ENCODE results near the gene SRRM4. TPM values are rescaled to one million over a fixed set of nuclear protein-coding genes. Genes with fewer than 3 reads are reported as not detected.

Gene SRRM4
- polyA plus RNA-seq, 1 donor from 2014 or later, result 9.9 TPM

GRCh38 chr12:119100933-119101332 is 119.6 kb downstream of the SRRM4 start:
- TF ChIP-seq EP300 (conservative IDR thresholded peaks at IDR 0.05; ENCODE audit: poor library complexity, severe bottlenecking), result no peak
- TF ChIP-seq CTCF (IDR thresholded peaks at IDR 0.05; ENCODE audit: poor library complexity, severe bottlenecking), result no peak
- TF ChIP-seq RAD21 (conservative IDR thresholded peaks at IDR 0.05), result no peak
- no peak for TF ChIP-seq POLR2AphosphoS5 (IDR thresholded peaks at IDR 0.05)
- no peak for TF ChIP-seq EZH2 (IDR thresholded peaks at IDR 0.05; ENCODE audit: borderline replicate concordance, insufficient read depth, low read length, poor library complexity, severe bottlenecking)
- Histone ChIP-seq H3K9me2 (ENCODE audit: insufficient read depth, low read length) (no peaks in the 10 kb centered on the region), H2AFZ (ENCODE audit: low read depth, low read length) (no peak overlapping the region), H3K27me3 (ENCODE audit: insufficient read depth, low read depth, low read length) (no peaks in the 10 kb centered on the region), H3K9ac (ENCODE audit: low read length) (no peak overlapping the region), H3K4me2 (ENCODE audit: low read length) (no peak overlapping the region), H3K4me3 (ENCODE audit: low read length) (no peak overlapping the region), H3K27ac (ENCODE audit: low read length) (no peak overlapping the region), H4K20me1 (ENCODE audit: insufficient read depth) (no peaks in the 10 kb centered on the region), H3K79me2 (replicated peaks; ENCODE audit: insufficient read depth, low read length) (no peaks in the 10 kb centered on the region), H3K36me3 (ENCODE audit: insufficient read depth, low read length) (no peaks in the 10 kb centered on the region), H3K9me3 (ENCODE audit: low read length) (no peaks in the 10 kb centered on the region), H3F3A (ENCODE audit: insufficient read depth, low read length, poor library complexity, severe bottlenecking) (no peaks in the 10 kb centered on the region)

DNA sequence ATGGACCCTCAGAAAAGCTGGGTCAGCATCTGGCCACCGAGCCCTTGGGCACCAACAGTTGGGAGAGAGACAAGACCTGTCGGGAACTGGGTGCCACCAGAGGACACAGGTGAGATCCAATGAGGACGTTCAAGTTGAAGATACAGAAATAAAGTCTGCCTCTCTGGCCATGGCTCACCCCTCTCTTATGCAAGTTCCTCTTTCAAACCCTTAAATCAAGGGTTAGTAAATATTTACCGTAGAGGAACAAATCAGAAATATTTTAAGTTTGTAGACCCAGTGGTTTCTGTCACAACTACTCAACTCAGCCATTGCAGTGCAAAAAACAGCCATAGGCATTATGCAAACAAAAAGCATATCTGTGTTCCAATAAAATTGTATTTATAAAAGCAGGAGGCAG is 120.9 kb downstream of the SRRM4 start:
- H3K9me2 ChIP-seq (ENCODE audit: insufficient read depth, low read length), result no peaks in the 10 kb centered on the region
- no peaks in the 10 kb centered on the region for H4K20me1 ChIP-seq (ENCODE audit: insufficient read depth)
- no peak overlapping the region for H3K9ac ChIP-seq (ENCODE audit: low read length)
- no peak overlapping the region for H3K27ac ChIP-seq (ENCODE audit: low read length)
- H3K79me2 ChIP-seq (replicated peaks; ENCODE audit: insufficient read depth, low read length), result no peaks in the 10 kb centered on the region
- no peaks in the 10 kb centered on the region for H3K36me3 ChIP-seq (ENCODE audit: insufficient read depth, low read length)
- no peak overlapping the region for H3K4me3 ChIP-seq (ENCODE audit: low read length)
- no peak overlapping the region for H2AFZ ChIP-seq (ENCODE audit: low read depth, low read length)
- H3K4me2 ChIP-seq (ENCODE audit: low read length), result no peak overlapping the region
- H3K9me3 ChIP-seq (ENCODE audit: low read length), result no peaks in the 10 kb centered on the region
- H3K27me3 ChIP-seq (ENCODE audit: insufficient read depth, low read depth, low read length), result no peaks in the 10 kb centered on the region
- no peak for TF ChIP-seq REST (IDR thresholded peaks at IDR 0.05; ENCODE audit: borderline replicate concordance)
- no peak for TF ChIP-seq POLR2AphosphoS5 (IDR thresholded peaks at IDR 0.05)
- no peak for TF ChIP-seq RAD21 (conservative IDR thresholded peaks at IDR 0.05)
- no peak for TF ChIP-seq EP300 (conservative IDR thresholded peaks at IDR 0.05; ENCODE audit: poor library complexity, severe bottlenecking)
- TF ChIP-seq SMC3 (conservative IDR thresholded peaks at IDR 0.05; ENCODE audit: poor library complexity), result no peak
- no peak for TF ChIP-seq EZH2 (IDR thresholded peaks at IDR 0.05; ENCODE audit: borderline replicate concordance, insufficient read depth, low read length, poor library complexity, severe bottlenecking)
- no peak for TF ChIP-seq CTCF (IDR thresholded peaks at IDR 0.05; ENCODE audit: poor library complexity, severe bottlenecking)
- no peak for TF ChIP-seq TAF1 (IDR thresholded peaks at IDR 0.05; ENCODE audit: low read depth)
- no peak for TF ChIP-seq MXI1 (conservative IDR thresholded peaks at IDR 0.05; ENCODE audit: poor library complexity, severe bottlenecking)
- no peaks in the 10 kb centered on the region for H3F3A ChIP-seq (ENCODE audit: insufficient read depth, low read length, poor library complexity, severe bottlenecking)
